ENCODE data around the gene UROC1.

UROC1 gene

DNA sequence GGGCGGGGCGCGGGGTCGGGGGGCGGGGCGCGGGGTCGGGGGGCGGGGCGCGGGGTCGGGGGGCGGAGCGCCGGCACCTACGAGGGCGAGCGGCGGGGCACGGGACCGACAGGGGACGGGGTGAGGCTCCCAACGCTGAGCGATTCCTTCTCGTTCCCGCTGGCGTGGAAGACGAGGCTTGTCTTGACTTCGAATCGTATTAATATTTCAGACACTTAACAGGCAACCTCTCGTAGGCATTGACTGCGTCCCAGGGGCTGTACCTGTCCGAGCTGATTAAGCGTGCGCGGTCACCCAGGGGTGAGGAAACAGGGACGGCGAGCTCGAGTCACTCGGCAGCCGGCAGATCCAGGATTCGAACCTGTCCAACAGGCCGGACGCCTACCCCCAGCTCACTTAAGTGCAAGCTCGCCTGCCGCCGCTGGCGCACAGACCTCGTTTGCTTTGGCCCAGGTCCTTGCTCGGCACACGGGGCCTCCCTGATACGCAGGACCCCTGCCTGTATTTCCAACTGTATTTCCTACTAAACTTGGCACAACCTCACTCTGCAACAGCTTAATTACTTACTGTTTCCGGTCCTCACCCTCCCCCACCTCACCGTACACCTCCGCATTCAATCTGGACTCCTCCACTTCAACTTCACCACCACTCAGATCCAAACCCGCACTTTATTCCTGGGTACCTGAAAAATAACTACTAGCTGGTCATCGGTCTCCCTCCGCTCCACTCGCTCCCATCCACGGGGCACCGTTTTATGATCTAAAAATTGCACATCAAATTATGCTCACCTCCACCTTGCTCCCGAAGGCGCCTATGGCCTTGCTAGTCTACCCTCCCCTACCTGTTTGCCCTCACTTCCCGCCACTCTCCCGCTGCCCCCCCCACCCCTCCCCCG lies 41.2 kb downstream of the UROC1 start:
- DNase-seq, result no peak

DNA sequence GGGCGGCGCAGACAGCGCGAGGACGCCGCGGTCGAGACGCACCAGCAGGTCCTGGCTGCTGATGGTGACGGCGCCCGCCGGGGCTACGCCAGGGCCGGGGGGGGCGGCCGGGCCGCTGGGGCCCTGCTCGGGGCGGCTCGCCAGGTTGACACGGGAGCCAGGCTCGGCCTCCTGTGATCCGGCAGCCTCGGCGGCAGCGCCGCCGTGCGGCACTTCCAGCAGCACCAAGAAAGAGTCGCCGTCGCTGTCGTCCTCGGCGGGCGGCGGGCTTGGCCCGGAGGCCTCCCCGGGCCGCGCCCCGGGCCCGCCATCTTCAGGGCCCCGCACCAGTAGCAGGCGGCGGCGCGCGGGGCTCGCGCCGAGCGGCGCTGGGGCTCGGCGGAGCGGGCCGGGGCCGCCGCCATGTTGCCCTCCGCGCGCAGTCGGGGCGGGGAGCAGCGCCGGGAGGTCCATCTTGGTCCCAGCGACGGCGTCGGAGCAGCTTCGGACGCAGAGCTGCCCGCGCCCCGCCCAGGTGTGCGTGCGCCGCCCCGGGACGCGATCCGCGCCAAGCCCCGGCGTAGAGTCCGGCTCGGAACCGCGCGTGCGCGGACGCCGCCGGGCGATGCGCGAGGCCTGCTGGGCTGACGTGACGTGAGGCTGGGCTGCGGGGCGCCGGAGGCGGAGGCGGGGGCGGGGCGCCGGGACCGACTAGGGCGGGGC lies 42.0 kb downstream of the UROC1 start, which contains the start of gene ZXDC:
ZXDC (minus strand) TSS at position 479 of the 702 bp plus-strand sequence; CDS start at position 453, 26 bp downstream.
- DNase-seq, result peak; percentile 95

DNA sequence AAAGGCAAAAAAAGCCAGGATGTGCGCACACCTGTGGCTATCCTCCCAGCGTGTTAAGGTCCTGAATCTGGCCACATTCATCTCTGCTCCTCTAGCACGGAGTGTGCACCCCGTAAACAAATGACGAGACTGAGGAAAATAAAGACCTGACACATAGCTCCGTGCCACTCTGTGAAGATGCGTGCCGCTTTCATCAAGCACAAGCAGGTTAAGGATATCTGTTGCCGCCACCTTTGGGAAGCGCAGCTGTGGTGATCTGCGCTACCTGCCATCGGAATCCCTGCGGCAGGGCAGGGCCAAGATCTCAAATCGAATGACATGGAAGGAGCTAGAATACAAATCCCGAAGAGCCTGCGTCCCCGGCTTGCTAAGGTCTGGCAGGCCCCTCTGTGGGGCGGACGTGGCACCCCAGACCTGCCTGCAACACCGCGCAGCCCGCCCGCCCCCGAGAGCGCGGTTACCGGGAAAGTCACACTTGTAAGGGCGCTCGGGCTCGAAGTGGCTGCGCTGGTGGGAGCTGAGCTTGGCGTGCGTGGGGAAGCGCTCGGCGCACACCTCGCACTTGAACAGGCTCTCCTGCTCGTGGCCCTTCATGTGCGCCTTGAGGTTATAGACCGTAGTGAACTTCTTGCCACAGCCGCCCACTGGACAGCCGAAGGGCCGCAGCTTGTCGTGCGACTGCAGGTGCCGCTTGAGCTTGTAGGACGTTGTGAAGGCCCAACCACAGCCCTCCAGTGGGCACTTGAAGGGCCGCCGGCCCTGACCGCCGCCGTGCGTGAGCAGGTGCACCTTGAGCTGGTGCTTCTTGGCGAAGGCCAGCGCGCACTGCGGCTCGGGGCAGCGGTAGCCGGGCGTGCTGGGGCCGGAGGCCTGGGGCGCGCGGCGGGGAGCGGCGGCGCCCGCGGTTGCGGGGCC lies 42.8 kb downstream of the UROC1 start:
- peak; percentile 45 for DNase-seq

DNA sequence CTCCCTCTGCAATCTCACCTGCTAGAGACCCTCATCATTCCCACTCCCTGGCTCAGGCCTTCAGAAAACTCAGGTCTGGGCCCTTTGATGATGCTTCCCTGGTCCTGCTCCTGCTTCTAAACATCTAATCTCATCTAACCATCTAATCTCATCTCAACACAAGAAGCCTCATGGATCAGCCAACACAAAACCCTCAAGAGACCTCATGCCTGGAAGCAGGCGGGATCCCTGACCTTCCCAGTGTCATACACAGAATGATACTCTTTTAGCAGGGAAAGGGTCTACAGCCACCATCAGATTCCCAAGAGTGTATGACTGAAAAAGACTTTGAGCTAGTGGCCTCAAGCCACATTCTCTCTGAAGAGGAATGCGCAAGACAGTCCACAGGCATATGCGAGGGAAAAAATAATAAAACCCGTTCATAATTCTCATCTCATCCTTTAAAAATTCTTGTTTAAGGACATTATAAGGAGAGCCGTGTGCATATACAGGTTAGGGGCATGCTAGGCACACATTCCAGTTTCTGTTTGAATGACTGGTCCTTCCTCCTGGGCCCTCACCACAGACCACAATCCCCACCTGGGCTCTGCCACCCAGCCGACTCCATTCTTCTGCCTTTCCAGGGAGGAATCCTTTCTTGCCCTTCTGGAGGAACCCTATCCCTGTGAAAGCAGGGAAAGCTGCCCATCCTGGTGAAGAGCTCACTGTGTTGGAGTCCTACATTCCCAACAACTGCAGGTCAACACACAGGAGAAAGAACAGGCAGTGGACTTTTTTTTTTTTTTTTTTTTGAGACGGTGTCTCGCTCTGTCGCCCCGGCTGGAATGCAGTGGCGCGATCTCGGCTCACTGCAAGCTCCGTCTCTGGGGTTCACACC lies 44.0 kb downstream of the UROC1 start:
- DNase-seq, result no peak

DNA sequence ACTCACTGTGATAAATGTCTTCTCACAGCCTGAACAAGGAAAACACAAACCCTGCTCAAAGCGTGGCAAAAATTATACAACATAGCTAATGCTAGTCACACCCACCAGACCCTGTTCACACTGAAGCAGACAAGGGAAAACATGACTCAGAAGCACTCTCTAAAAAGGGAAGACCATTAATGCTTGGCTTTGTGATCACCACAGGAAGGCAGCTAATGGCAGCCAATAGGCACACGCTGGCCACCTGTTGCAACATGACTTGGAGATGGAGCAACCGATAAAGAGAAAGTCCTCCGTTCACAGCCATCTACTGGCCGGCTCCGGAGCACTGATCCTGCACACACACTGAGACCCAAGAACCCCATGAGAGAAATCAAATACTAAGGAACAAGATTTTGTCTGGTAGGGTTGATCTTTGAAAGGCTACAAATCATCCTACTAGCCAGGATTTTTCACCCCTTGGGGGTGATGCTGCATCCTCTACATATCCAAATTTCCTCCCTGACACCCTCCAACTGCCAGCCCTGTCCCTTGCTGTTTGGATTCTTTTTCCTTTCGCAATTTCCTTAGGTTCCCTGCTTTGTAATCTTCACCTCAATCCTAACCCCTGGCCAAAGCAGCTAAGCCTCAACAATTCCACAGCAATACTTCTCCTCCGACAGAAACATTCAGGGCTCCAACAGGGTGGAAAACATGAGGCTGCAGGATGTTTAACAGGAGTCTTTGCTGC lies 45.1 kb downstream of the UROC1 start:
- peak; percentile 74 for DNase-seq

DNA sequence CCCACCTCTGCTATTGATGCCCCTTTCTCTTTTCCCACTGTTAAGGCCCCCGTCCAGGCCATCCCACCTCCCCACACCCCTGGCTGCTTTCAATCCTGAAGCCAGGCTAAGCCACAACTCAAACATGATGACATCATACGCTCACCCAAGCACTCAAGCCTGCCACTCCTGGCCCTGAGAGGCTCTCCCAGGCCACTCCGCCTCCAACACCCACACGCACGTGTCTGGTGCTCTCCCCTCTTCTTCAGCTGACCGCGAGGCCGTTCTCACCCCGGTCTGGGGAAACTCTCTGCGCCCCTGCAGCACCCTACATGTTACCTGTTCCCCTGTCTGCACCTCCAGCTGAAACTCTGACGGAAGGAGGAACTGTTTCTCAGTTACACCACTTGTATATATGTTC lies 48.1 kb downstream of the UROC1 start:
- no peak for DNase-seq

DNA sequence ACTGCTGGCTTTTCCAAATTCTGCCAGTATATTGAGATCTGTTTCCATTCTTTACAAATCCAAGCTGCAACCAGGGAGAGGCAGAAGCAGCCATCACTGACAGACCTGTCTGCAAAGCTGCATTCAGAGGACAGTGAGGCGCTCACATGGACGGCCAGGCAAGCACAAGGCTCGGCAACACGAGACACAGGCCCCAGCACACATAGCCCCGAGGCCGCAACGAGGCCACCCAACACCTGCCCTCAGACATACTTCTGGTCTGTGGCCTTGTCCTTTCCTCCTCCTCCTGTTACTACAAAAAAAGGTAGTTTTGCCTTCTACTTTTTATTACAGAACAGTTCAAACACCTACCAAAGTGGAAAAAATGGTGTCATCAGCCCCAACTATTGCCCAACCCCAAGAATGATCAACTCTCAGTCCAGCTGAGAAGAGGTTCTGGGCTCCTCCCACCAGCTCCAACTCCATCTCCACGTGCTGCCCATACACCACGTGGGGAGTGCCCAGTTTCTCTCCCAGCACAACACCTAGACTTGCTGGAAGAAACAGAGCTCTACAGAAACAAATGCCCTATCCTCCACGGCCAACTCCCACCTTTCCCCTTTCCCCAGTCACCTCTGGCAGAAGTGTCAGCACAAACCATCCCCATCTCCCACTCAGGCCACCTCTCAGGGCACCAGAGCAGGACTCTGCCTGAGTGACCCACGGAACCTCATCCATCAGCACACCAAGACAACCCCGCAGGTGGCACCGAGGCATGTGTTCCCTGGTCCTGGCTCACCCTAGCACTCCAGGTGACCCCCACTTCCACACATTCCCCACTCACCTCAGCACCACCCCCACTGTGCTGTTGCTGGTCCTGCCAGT lies 49.3 kb downstream of the UROC1 start:
- DNase-seq, result no peak

DNA sequence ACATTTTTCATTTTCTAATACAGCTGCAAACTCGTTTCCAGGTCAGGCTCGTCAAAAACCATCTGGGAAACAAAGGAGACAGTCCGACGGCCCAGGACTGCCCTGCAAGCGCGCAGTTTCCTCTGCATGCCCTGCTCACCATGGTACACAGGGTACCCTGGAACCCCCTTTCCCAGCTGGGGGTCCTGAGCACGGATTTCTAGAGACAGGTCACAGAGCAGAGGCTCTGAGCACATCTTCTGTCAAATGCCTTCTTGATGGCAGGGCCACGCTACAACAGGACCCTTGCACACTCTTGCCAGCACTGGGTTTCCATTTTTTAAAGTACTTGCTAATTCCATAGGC lies 50.0 kb downstream of the UROC1 start:
- DNase-seq, result no peak

DNA sequence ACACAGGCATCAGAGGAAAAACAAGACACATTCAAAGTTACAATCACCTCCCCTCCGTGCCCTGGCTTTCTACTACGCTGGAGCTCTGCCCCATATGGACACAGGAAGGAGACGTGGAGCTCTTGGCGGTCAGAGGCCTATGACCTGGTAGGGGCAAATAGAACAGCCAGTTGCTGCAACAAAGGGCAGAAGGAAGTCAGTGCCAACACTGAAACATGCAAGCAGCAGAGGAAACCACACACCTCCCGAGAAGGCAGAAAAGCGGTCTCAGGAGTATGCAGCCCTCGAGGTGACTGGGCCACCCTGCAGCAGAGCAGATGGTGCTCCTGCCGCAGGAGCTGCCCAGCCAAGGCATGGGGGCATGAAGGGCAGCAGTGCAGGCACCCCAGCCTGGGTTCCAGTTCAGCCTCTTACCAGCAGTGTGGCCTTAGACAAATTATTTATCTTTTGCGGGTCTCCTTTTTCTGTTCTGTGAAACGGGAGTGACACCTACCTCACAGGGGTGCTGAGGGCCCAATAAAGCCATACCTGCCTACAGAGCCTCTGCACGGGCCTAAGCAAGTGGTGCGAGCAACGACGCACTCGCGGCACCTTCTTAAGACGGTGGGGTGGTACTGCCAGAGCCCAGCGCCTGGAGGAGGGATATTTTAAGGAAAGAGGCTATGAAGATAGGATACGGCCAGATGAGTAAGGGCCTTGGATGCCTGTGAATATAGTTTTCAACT lies 50.5 kb downstream of the UROC1 start:
- DNase-seq, result no peak

DNA sequence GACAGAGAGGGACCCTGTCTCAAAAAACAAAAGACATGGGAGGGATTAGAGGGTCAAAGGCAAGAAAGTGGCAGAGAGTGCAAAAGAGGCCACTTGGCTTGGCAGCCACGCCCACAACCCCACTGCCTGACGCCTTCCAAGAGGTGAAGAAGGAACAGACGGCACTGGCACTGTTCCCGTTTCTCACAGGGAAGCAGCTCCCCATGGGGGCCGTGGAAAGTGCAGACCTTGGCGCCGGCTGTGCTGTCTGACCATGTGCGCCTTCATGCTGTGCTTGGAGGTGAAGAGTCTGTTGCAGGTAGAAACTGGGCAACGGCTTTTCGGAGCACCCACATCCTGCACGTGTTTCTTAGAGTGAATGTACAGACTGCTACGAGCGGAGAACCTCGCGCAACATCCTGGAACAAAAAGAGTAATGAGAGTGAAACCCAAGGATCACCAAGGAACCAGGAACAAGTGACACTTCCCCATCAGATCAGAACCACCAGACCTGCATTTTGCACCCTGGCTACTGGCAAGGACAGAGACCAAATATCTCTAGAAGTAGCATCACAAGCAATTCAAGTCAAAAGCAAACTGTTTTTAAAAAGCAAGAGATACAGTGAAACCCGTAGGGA lies 51.5 kb downstream of the UROC1 start:
- DNase-seq, result no peak

DNA sequence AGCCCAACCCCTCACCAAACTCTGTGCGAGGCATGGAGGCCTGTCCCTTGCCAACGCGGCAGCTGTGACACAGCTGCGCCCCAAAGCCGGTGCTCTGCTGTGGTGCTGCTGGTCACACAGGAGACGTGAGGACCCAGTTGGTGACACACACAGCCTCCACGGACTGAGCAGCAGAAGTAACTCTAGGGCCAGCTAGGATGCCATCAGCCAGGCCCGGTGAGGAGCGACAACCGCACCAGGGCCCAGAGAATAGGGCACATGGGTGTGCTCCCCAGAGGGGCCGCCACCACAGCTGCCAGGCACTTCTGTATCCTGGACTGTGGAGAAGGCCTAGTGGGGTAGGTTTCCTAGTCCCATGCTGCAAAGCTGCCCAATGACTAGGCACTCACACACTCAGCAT lies 52.6 kb downstream of the UROC1 start:
- no peak for DNase-seq

DNA sequence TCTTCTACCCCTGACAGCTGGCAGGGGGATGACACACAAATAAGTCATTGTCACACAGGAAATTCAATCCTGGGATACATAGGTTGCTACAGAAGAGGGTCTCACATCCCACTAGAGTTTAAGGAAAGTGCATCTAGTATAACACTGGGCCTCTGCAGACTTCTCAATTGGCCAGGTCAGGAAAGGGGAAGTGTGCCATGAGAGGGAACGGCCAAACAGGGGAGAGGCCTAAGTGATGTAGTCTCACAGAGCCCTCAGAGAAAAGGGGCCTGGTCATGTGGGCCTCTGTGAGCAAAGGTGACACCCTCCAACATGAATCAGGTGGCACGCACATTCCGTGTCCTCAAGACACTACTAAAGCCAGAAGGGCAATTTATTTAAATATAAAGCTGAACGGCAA lies 53.1 kb downstream of the UROC1 start:
- DNase-seq, result no peak

DNA sequence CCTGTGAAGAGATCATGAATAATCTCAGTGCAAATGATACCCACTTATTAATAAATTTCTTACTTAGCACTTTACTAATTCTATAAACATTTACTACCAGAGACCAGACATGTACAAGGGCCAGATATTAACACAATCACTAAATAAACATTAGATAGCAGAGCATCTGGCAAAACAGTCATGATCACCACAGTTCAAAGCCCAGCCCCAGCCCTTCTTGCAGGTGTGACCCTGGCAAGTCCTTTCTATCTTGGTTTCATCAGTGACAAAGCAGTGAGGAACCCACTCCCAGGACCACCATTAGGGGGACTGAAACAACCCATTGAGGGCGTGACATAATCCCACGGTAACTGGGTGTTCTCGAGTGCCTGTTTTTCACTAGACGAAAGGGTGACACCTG lies 53.5 kb downstream of the UROC1 start:
- no peak for DNase-seq

DNA sequence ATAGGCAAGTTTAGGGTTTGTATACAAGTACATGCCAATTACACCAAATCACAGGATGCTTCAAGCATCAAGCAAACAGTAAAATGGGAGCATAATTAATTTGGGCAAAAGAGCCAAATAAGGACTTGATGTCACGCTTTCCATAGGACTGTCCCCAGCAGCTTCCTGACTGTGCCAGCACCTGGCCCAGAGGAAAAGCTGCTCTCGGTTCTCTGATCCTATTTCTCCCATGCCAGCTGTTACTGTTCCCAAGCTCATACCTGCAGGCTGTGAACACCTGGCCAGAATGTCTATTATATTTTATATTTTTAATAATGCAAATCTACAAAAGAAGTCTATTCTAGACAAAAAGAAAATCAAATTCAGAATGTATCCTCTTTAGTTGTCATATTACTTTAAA lies 54.1 kb downstream of the UROC1 start:
- no peak for DNase-seq

DNA sequence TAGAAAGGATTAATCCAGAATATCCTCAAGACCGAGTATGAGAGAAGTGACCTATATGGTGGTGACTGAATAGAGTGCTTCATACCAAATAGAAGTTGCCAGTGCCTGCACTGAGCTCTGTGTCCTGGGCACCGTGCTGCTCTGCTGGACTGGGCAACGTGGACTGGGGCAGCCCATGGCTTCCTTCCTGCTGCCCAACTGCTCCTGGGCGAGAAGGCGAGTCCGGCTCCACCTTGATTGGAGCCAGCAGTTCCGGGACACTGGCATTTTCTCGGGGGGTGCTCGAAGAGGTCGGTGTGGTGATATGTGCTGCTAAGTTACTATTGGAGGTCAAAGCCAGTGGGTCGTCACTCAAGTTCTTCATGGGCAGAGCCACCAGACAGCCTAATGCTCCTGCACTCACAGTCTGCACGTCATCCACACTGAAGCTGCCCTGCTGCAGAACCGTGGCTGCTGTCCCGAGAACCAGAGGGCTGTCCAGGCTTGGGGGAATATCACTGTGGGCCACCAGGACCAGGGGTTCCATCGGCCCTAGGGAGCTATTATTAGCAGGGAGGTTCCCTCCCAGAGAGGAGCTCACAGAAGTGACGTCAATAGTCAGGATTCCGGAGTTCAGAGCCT lies 56.0 kb downstream of the UROC1 start:
- DNase-seq, result no peak

DNA sequence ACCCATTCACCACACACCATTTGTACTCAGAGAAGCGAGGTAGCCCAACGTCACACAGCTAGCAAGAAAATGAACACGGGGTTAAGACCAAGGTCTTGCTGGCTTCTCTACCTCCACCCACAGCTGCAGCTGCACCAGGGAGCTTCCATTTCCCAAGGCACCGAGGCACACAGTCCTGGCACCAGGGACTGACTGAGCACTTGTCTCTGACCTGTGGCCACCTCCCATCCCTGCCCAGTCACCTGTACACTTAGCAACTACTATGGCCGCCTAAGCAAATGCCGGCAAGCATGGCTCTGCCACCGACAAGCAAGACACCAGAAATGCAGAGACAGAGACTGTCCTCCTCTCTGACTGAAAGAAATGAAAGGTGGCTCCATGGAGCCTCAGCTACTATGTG lies 57.2 kb downstream of the UROC1 start:
- DNase-seq, result no peak

DNA sequence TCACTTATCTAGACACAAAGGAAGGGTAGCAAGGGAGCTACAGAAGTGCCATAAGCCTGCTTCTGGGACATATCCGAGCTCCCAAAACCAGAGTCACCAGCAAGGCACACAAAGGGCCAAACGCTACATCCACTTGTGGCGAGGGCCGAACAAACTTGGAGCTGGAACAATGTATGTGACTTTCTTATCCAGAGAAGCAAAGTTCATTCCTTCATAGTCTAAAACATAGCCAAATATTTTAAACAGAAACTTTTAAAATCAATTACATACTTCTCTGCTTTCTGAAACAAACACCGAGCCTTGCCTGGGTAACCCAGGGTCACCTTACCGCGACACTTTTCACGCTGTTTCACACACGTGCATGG lies 57.8 kb downstream of the UROC1 start:
- no peak for DNase-seq

DNA sequence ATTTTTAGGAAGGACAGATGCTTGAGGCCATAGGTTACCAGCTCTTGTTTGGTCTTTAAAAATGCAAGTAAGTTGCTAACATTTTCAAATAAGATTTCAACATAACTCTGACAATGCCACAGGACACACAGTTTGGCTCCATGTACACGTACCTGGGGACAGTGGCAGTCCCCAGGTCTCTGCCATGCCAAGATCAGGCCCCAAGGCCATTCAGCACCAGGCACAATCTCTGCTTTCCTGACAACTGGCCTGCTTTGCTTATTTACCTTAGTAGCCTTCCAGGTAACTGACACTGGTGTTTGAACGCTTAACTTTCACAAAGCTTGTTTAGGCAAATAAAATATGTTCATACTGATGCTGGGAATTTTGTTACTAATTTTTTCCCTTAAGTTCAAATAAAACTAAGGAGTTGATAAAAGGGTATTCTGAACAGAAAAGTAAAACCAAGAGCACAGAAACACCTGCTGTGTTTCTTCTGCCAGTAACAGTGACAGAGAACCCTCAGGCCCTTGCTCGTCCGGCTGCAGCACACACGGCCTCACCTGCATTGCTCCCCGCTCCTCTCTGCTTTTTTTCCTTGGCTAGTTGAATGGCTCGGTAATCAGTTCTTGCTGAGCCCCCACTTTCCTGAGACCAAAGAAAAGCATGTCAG lies 58.3 kb downstream of the UROC1 start:
- no peak for DNase-seq
